HL-60 (cell line): Measurements from ENCODE around the gene DNAJB6.

ENCODE experiments used
- POLR2AphosphoS5 ChIP-seq: IDR thresholded peaks from 2 replicates; pipeline ENCODE4 v1.6.1; 2012; ENCODE audit warnings: low read depth
- TF ChIP-seq, protein P1 (sequence below): IDR thresholded peaks from one replicate; pipeline ENCODE4 v1.5.1; 2011; ENCODE audit warnings: low read length, control low read depth, inconsistent platforms; ENCODE audit not compliant: insufficient read depth
- TF ChIP-seq, protein P2 (sequence below): IDR thresholded peaks from 2 replicates; pipeline ENCODE4 v1.6.1; 2012; ENCODE audit warnings: low read depth; ENCODE audit not compliant: insufficient replicate concordance

DNA sequence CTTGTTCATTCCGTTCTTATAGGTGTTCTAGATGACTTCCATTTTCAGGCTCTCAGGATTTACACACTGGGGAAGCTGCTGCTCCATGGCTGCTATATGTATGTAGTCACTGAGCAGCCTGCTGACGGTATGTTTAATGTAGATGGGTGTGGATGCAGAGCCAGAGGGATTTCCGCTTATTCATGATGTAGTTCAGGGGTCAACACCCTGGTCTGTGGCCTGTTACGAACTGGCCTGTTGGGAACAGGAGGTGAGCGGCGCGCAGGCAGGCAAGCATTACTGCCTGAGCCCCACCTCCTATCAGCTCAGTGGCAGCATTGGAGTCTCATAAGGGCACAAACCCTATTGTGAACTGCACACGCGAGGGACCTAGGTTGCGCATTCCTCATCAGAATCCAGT is 33.9 kb downstream of the DNAJB6 start:
- TF ChIP-seq, protein P1, sequence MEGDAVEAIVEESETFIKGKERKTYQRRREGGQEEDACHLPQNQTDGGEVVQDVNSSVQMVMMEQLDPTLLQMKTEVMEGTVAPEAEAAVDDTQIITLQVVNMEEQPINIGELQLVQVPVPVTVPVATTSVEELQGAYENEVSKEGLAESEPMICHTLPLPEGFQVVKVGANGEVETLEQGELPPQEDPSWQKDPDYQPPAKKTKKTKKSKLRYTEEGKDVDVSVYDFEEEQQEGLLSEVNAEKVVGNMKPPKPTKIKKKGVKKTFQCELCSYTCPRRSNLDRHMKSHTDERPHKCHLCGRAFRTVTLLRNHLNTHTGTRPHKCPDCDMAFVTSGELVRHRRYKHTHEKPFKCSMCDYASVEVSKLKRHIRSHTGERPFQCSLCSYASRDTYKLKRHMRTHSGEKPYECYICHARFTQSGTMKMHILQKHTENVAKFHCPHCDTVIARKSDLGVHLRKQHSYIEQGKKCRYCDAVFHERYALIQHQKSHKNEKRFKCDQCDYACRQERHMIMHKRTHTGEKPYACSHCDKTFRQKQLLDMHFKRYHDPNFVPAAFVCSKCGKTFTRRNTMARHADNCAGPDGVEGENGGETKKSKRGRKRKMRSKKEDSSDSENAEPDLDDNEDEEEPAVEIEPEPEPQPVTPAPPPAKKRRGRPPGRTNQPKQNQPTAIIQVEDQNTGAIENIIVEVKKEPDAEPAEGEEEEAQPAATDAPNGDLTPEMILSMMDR = no peak
- TF ChIP-seq POLR2AphosphoS5 = no peak
- TF ChIP-seq, protein P2, sequence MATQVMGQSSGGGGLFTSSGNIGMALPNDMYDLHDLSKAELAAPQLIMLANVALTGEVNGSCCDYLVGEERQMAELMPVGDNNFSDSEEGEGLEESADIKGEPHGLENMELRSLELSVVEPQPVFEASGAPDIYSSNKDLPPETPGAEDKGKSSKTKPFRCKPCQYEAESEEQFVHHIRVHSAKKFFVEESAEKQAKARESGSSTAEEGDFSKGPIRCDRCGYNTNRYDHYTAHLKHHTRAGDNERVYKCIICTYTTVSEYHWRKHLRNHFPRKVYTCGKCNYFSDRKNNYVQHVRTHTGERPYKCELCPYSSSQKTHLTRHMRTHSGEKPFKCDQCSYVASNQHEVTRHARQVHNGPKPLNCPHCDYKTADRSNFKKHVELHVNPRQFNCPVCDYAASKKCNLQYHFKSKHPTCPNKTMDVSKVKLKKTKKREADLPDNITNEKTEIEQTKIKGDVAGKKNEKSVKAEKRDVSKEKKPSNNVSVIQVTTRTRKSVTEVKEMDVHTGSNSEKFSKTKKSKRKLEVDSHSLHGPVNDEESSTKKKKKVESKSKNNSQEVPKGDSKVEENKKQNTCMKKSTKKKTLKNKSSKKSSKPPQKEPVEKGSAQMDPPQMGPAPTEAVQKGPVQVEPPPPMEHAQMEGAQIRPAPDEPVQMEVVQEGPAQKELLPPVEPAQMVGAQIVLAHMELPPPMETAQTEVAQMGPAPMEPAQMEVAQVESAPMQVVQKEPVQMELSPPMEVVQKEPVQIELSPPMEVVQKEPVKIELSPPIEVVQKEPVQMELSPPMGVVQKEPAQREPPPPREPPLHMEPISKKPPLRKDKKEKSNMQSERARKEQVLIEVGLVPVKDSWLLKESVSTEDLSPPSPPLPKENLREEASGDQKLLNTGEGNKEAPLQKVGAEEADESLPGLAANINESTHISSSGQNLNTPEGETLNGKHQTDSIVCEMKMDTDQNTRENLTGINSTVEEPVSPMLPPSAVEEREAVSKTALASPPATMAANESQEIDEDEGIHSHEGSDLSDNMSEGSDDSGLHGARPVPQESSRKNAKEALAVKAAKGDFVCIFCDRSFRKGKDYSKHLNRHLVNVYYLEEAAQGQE = no peak
